Raji (cell line): Measurements from ENCODE around the gene APLNR.

Source experiments
- POLR2A ChIP-seq: IDR thresholded peaks from 2 replicates; pipeline ENCODE4 v1.6.1; 2011; ENCODE audit warnings: low read depth, low read length, control low read depth; ENCODE audit not compliant: insufficient read depth

APLNR gene

DNA sequence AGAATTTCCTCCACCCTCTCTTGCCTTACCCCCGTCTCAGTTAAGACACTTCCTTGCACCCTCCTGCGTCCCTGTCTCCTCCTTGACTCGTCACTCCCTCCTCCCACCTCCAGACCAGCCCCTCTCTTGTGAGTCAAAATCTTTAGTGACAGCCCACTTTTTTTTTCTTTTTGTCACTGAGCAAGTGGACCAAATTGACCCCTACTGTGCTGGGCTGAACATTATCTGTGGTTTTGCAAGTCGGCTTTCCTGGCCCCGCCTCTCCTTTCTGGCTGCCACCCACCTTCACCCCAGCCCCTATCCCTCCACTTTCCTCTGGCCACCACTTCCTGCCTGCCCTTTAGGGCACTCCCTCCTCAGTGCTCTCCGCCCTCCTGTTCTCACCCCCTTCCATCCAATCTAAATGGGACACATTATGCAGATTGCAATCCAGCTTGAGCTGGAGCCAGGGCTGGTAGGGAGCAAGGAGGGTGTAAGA is at the start of gene APLNR:
Gene APLNR (minus strand): TSS at position 47 of the 478 bp plus-strand sequence. CDS start 246 bp downstream, outside the sequence.
- TF ChIP-seq POLR2A, result no peak

- TF ChIP-seq POLR2A, result no peak
Observed at GRCh38 chr11:57283231-57283990, 46.4 kb upstream of the APLNR start.

GRCh38 chr11:57279116-57279515 is 42.1 kb upstream of the APLNR start:
- TF ChIP-seq POLR2A, result no peak

GRCh38 chr11:57278721-57279095 is 41.7 kb upstream of the APLNR start:
- no peak for TF ChIP-seq POLR2A

- no peak for TF ChIP-seq POLR2A
Observed at GRCh38 chr11:57277845-57278720, 41.0 kb upstream of the APLNR start.

DNA sequence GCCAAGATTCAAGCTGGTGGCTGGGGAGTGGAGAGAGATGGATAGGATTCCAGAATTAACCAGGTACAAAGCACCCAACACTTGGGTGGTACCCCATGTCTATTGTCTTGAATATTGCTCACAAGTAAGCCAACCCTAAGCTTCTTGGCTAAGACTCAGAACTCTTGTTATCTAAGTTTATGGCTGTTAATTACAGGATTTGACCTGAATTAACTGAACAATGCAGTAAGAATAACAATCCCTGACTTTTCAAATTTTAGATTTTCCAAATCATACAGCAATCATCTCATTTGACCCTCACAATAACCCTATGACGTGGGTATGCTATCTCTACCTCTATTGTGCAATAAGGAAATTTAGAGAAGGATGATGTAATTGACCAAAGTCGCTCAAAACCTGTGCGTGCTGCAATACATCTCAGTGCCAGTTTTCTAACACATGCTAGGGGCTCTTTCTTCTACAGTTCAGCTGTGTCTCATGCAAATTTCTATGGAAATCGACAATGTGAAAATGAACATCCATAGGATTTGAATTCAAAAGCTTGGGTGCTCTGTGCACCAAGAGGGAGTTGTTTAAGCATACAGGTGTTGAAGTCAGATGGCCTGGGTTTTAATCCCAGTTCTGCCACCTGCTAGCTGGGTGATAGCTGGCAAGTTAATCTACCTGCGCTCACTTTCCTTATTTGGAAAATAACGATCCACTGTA is 40.1 kb upstream of the APLNR start:
- no peak for TF ChIP-seq POLR2A

DNA sequence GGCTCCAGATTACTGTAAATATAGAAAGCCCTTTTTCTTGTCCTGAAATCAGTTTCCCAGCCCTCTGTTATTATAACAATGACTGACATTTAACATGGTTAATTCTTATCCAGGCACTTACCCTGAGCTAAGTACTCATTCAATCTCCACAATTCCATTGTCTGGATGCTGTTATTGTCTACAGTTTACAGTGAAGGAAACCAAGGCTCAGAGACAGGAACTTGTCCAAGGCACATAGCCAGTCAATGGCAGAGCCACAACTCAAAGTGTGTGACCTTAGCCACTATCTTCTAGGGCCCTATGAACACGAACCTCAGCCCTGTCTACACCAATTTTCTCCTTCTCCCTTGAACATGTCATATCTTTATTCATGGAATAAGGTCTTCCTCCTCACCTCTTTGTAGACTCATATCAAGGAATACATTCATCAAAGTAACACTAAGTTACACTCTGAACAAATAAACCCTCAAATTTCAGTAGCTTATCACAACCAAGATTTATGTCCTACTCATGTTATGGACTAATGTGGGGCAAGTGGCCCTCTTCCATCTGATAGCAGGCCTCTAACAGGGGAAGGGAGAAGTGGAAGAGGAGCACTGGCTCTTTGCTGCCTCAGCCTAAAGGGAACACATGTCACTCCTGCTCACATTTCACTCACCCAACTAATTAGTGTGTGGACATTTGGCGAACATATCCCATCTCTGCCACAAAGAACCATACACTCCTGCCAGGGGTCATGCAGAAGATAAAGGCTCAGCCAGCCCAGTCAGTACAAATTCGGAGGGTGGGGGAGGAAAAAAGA is 39.3 kb upstream of the APLNR start:
- TF ChIP-seq POLR2A, result no peak

DNA sequence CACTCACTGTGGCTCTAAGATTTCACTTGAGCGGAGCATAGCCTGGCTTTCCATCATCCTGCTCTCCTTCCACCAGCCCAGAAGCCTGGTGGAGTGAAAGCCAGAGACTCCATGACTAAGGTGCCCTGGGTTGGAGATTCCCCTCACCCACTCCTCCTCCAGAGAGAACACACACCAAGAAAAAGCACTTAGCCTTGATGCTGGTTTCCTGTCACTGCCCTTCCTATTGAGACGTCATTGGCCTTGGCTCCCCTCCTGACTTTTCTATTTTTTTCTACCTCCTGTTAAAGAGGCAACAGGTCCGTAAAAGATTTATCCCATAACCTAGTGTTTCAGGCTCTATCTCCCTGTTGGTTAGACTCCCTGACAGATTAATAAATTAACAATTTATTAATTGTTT is 38.5 kb upstream of the APLNR start:
- no peak for TF ChIP-seq POLR2A

- no peak for TF ChIP-seq POLR2A
Observed at GRCh38 chr11:57274904-57275498, 38.0 kb upstream of the APLNR start.

DNA sequence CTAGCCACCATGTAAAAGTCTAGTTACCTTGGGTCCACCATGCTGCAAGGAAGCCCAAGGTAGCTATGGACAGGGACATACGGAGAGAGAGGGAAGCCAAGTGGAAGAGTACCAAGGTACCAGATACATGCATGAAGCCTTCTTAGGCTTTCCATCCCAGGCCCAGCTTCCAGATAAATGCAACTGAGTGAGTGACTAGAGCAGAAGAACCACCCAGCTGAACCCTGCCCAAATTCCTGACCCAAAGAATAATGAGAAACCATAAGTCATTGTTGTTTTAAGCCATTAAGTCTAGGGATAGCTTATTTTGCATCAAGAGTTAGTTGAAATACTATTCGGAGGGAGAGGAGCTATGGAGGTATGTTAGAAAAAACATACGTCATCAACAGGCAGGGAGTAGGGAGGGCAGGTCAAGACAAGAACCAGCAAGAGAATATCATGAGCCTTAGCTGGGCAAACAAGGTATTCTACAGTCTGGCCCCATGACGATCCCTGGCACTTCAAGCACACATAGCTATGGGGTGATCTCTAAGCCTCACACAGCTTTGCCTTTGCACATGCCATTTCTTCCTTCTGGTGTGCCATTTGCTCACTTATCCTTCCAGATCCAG is 36.5 kb upstream of the APLNR start:
- no peak for TF ChIP-seq POLR2A

- no peak for TF ChIP-seq POLR2A
Observed at GRCh38 chr11:57269571-57270021, 32.5 kb upstream of the APLNR start.

DNA sequence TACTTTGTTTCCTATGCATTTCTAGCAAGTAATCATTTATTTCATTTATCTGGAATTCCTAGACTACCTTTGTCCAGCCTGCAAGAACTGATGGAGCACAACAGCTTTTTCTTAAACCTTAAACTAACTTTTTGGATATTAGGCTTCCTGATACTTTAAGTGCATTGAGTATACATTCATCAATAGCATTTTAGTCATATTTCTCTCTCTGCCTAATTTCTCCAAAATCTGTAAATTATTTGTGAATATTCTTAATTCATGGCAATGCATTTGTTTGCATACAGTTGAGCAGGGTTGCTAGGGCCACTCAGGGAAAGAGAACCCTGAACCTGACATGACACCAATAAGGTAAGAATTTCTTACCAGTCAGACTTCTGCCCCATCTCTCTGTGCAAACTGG is 29.1 kb upstream of the APLNR start:
- no peak for TF ChIP-seq POLR2A

- no peak for TF ChIP-seq POLR2A
Observed at GRCh38 chr11:57263351-57263750, 26.3 kb upstream of the APLNR start.

DNA sequence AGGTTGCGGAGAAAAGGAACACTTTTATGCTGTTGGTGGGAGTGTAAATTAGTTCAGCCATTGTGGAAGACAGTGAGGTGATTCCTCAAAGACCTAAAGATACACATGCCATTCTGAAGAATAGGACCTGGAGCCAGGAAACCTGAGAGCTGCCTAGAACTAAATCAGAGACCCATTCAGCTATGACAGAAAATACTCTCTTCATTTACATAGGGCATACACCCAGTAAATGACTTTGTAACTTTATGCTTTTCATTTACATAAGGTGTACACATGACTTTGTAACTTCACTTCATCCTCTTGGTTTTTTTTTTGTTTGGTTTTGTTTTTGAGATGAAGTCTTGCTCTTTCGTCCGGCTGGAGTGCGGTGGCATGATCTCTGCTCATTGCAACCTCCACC is 25.1 kb upstream of the APLNR start:
- TF ChIP-seq POLR2A, result no peak
